CD4-positive, alpha-beta T cell treated with Interferon gamma for 1 hour (primary cell): ENCODE data around the gene HOXB5.
A peak's percentile ranks its signal among the peaks of the same experiment; 100 is the strongest.

Source experiments
- DNase-seq: peaks from one replicate; pipeline ENCODE4 v3.0.0-alpha.2; 2020

HOXB5 gene

GRCh38 chr17:48615963-48616716, 22.6 kb upstream of the HOXB5 start:
- DNase-seq: no peak

DNA sequence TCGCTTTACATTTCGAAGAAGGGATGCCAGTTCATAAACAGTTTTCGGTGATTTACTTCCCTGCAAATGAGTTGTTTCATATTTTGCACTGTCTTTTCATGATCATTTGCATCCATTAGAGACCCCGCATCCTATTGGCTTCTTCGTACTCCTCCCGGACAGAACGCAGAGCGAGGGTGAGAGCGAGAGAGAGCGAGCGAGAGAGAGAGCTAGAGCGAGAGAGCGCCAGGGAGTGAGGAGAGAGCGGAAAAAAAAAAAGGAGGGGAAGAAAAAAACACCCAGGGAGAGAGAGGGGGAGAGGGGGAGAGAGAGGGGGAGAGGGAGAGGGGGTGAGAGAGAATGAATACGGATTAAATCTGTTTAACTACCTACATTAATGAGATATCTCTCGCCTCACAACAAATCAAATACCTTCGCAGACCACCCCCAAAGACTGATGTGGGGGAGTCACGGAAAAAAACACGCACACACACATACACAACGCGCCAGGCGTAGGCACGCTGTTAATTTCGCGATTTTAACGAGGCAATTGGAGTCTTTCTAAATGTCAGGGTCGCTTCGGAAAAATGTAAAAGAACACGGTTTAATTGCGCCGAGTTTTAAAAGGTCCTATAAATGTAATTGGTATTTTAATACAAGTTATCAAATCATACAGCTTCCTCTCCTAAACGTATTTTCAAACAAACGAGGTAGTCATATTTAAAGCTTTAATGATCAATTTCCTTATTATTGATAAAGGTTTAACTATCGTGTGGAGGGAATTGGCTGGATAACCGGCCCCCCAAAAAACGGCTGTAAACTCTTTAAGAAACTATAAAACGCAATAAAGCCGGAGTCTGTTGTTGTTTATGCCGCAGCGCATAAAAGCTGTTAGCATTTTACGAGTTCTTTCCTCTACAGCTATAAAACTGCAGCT, 21.7 kb upstream of the HOXB5 start, which contains the start of gene HOXB8:
Gene HOXB8 (minus strand): TSS at position 246 of the 916 bp plus-strand sequence. CDS start 588 bp downstream, outside the sequence.
- DNase-seq: no peak

DNA sequence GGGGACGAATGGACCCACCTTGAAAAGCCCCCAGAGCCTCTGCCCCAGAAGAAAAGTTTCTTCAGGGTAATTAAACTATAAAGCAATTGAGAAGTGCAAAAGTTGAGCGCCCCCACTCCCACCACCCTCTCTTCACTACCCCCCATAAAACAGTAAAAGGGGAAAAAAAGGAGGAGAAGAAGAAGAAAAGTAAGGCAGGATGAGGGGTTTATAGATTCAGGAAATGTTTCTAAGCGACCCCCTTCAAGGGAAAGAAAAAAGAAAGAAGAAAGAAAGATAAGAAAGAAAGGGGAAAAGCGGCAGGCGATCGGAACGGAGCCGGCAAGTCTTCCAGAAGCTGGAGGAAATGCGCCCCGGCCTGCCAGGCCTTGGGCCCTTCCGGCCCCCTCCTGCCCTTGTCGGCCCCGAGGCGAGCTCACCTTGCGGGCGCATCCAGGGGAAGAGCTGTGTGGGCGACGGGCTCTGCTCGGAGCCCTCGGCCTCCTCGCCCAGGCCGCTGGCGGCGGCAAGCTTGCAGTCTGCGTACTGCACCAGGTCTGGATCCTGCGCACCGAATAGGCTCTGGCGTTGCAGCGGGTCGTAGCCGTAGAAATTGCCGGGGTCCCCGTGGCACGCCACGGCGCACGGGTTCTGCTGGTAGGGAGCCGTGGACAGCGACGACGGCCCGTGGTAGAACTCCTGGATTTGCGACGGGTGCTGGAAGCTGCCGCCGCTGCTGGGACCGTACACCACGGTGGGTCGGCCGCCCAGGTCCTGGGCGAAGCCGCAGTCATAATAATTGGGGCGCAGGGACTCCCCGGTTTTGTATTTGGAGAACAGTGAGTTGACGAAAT, 20.5 kb upstream of the HOXB5 start:
- no peak for DNase-seq

DNA sequence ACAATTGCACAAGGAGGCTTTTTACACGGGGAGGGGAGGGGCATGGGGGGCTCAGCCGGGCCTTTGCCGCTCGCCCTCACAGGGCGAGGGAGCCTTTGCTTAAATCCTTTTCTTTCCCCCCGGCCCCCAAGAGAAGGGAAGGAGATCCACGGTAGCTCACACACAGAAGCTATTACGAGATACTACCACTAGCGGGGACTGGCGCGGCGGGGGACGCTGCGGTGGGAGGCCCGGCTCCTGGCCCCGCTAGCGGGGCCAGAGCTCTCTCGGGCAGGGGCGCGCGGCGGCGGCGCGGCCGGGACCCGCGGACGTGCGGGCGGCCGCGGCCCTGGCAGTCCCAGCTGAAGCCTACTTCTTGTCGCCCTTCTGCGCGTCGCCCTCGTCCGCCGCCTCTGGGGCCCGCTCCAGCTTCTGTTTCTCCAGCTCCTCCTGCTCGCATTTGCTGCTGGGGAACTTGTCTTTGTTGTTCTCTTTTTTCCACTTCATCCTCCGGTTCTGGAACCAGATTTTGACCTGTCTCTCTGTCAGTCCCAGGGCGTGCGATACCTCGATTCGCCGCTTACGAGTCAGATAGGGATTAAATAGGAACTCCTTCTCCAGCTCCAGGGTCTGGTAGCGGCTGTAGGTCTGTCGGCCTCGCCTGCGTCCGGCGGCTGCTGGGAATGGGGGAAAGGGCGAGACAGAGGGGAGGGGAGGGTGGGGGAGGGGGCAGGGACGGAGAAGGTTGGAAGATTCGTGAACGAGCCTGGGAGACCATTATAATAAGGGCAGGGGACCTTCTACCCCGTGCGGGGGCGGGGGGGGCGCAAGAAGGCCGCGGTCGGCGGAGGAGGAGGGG, 19.5 kb upstream of the HOXB5 start:
- DNase-seq: peak; percentile 26

DNA sequence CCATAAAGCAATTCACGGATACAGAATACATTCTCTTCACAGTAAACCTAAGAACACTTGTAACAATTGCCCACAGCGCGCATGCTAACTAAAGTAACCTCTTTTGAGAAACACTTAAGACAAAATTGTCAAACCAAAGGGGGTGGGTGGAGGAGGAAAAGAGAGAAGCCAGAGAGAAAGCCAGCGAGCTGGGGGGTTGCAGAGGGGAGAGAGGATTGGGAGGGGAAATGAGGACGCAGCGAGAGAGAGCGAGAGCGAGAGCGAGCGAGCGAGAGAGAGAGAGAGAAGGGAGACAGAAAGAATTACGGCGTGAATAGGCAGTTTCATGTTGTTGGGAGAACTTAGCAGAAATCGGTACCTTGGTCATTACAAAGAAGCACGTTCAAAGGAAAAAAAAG, 18.9 kb upstream of the HOXB5 start:
- no peak for DNase-seq

- DNase-seq: no peak
These were observed 18.3 kb upstream of the HOXB5 start for GRCh38 chr17:48611681-48612455.

DNA sequence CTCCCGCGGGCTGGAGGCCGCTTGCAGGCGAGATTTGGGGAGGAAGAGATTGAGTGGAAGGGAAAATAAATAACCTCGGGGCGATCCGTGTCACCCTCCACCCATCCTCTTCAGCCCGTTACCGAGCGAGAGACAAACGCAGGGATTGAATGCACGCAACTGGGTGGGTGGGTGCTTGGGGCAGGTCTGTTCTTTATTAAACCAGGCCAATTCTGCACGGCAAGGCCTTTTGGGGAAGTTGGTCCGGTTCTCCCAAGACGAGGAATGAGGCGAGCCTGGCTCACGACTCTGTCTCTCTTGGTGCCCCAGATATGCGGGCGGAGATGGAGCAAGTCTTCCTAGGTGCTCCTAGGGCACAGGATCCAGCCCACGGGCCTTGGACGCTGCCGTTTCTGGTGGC, 17.6 kb upstream of the HOXB5 start:
- no peak for DNase-seq

GRCh38 chr17:48610282-48611211, 17.0 kb upstream of the HOXB5 start, which contains the start of gene HOXB7:
Gene HOXB7 (minus strand): TSS chr17:48611017. CDS start chr17:48610918, 99 bp downstream.
- peak; percentile 31 for DNase-seq

DNA sequence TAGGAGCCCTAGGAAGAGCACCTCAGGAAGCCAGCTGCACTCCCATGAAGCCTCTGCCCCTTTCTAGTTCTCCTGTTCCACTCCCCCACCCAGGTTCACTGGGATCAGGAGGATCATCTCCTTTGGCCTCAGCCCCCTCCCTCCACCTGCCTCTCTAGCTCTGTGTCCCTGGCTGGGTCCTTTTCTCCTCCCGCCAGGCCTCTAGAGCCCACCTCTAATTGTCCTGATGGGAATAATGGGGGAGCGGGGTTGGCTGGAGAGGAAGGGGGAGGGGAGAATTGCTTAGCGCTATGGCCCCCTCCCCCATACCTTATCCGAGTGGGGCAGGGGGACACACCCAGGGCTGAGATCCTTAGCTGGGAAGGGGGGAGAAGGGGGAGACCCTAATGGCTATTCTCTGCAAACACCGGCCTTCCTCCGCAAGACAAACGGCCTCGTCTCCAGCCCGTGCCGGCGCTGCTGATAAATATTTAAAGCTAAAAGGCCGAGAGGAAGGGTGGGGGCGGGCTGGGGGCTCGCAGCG, 16.2 kb upstream of the HOXB5 start:
- no peak for DNase-seq

- no peak for DNase-seq
These were observed 15.5 kb upstream of the HOXB5 start for GRCh38 chr17:48609033-48609432.

DNA sequence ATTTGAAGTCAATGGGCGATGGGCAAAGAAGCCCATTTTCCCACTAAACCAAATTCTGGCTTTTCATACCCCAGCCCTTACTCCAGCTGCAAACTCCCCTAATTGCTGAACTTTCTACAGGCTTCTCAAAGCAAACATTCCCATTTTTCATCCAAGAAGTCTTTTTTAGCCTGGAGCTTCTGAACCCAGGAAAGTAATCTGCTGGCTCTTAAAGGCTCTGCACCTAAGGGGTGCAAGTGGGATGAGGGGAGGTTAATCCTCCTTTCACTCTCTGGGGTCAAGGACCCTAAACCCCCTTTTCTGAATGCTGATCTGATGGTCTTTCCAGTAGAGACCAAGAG, 14.9 kb upstream of the HOXB5 start:
- no peak for DNase-seq

- DNase-seq: no peak
These were observed 13.5 kb upstream of the HOXB5 start for GRCh38 chr17:48606892-48607614.

DNA sequence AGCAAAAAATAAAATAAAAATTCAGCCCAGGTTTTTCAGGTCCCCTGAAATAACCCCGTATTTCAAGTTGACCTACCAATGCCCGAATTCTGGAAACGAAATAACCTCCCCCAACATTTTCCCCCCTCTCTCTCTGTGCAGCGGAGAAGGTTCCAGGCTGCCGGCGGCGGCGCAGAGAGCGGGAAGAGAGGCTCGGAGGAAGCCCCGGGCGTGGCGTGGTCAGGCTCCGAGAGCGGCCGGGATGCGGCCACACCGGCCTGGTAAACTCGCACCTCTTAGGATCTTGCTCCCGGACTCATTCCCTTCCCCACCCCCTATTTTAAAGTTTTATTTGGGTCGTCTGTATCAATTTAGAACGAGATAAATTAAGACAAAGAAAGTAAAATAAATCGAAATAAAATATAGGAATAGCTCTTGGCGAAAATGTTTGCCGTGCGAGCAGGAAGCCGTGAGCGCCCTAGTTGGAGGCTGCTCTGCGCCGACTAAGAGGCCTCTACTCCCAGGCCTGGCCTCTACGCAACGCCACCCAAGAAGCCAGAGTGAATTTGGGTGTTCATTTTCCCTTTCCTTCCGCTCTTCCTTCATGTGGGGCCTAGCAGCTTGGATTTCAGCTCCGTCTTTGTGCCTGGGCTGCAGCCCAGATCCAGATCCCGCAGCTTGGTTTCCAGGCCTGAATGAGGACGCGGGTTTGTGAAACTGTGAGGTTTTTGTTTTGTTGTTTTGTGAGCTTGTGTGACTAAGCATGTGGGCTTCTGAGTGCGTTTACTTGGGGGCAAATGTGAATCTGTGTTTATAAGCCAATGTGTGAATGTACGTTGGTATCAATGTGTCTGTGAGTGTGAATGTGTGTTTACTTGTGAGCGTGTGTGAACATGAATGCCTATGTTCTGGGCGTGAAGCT, 12.7 kb upstream of the HOXB5 start:
- no peak for DNase-seq

GRCh38 chr17:48605409-48605919, 11.9 kb upstream of the HOXB5 start:
- no peak for DNase-seq

DNA sequence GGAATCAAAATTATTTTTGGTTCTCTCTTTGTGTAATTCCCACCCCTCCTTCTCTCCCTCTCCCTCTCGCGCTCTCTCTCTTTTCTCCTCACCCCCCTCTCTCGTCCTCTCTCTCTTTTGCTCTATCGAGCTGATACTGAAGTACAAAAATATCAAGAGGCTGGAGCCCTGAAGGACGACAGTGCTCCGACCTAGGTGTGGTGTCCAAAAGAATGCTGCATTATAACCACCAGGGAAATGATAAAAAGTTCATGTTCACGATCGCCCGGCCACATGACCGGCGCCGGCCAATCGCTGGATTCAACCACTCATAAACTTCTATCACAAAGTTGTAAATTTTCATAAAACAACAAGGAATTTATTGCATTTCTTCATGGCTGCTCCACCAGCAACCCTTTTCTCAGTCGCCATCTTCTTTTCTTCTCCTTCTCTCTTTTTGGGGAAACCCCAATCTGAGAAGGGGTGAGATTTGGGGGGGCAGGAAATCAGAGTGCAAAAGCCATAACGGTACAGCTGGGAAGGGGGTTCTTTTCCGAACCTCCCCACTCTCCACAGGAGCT, 11.3 kb upstream of the HOXB5 start, which contains the start of gene HOXB6:
Gene HOXB6 (minus strand): TSS at position 217 of the 560 bp plus-strand sequence. CDS start 6,836 bp downstream, outside the sequence.
- no peak for DNase-seq

DNA sequence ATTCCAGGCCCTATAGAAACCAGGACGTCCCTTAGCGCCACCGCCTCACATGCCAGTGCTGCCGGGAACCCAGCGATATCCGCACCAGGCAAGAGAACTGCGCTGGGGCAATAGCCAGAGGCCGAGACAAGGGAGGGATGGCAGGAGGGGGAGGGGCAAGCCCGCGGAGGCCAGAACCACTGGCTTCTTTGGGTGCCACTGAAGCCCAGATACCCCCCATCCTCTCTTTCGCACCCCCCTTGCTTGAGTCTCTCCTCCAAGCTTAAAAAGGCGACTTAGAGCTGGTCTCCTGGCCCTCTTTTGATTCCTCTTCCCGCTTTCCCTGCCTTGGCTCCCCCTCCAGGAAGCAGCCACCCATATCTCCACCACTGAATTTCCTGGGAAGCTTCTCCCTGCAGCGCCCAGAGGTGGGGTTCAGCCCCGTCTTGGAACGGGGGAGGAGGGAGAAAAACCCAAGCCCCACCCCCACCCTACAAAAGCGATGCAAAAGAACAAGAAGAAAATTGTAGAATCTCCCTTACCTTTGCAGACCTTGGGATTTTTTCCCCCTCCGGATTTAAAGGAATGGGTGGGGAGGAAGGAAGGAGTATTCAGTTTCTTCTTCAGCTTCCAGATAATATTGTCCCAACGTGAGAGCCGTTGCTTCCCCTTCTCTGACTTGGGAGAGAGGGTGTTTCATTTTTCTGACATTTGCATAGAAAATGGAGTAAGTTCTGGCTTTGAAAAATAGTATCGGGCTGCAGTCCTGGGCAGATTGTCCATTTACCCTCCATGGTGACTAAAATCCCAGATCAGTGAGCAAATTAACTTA, 10.6 kb upstream of the HOXB5 start:
- no peak for DNase-seq
